COLO668 (cell line): ENCODE data around the gene FAM120B.

Source experiments
- DNase-seq: peaks from one replicate; lab custom pipeline; 2025; ENCODE audit not compliant: unreplicated experiment; lab: John Stamatoyannopoulos, UW

Gene FAM120B

DNA sequence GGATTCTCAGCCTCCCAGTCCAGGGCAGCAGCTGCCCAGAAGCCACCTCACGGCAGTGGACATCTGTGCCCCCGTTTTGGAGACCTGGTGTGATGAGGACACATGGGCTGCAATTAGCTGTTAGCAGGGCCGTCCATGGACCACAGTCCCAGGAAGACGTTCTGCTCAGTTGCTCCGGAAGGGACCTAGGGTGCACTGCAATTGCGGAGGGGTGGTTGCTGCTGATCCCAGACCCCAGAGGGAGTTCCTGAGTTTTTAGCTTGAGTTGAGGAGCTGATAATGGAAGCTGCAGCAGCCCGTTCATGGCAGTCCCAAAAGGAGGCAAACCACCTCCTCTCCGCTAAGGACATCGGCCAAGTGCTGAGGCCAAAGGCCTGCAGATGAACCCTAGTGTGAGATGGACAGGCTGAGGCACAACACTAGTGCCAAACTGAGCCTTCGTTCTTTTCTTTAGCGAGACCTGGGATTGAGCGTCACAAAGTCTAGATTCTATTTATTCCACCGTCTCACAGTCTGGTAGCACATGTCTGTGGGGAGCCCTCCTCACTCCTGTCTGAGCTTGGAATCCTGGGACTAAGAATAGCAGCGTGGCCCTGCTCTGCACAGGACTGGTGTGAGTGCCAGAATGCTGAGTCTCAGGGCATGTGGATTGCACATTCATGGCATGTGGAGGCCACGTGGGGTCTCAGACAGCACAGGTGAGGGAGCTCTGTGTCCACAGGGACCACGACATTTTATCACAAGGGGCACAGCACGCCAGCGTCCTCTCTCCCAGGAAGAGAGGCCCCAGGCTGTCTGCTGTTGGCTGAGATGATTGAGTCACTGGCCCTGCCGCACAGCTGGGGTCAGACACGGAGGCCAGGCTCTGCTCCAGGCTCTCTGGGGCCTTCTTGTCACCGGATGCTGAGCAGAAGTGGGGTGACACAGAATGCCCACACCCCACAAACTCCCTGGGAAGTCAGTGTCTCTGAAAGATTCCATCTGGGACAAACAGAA is 133.1 kb downstream of the FAM120B start:
- no peak for DNase-seq

DNA sequence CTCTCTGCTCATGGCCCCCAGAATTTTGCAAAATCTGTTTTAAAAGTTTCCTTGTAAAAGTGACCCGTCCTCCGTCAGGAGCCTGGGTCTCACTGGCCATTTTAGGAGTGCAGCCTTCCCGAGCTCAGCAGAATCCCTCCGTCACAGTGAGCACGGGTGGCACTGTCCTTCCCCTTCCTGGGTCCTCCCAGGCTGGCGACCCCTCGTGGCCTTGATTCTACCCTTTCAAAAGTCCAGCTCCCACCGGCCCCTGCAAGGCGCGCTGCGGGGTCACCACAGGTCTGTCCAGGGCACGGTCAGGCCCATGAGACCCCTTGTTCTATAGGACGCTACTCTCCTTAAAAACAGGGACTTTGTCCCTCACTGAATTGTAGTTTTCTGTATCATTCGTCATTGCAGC is 133.9 kb downstream of the FAM120B start:
- DNase-seq: no peak

DNA sequence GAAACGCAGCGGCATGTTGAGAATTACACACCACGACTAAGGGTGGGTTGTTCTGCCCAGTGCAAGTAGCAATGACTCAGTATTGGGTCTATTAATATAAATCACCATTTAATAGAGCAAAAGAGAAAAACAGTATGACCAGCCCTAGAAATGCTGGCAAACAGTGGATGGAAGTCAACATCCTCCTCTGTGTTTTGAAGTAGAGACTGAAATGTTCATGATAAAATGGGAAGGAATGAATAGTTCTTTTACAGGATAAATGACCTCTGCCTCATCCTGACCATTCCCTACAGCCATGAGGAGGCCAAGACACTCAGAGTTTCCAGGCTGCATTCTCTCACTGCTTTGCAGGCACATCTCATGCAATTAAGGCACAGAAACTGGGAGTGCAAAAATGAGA is 134.8 kb downstream of the FAM120B start:
- DNase-seq: no peak

DNA sequence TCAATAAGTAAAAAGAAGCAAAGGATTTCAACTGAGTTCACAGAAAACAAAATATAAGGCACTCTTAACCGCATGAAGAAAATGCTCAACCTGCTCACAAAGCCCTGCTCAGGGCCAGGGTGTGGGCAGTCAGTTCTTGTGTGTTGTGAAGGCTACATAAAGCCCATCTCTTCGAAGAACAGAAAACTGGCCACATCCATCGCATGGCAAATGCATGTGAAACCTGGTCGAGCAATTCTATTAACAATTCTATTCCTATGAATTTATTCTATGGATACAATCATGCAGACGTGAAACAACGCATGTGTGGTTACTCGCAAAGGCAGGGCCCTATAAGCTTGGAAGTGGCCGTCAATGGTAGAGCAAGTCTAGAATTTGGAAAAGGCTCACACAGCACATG is 136.0 kb downstream of the FAM120B start:
- no peak for DNase-seq

DNA sequence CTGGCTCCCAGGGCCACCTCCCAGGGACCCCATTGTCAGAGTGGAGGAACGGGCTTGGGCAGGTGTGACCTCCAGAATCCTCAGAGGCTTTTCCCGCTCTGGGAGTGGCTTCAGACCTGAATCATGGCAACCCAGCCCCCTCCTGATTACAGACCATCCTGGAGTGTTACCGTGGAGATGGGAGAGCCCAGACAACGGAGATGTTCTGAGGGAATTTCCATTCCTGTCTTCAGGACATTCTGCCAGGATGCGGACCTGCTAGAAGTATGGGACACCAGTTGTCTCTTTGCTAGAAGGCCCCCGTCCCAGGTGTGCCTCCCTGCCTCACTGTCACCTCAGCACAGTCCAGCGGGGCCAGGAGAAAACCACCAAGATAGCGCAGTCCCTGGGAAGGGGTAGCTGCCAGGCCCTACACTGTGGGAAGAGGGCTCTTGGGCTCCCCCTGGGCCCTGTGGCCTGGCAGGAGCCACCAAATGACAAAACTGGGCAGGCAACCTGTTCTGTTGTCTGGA is 136.6 kb downstream of the FAM120B start:
- peak; percentile 21 for DNase-seq

DNA sequence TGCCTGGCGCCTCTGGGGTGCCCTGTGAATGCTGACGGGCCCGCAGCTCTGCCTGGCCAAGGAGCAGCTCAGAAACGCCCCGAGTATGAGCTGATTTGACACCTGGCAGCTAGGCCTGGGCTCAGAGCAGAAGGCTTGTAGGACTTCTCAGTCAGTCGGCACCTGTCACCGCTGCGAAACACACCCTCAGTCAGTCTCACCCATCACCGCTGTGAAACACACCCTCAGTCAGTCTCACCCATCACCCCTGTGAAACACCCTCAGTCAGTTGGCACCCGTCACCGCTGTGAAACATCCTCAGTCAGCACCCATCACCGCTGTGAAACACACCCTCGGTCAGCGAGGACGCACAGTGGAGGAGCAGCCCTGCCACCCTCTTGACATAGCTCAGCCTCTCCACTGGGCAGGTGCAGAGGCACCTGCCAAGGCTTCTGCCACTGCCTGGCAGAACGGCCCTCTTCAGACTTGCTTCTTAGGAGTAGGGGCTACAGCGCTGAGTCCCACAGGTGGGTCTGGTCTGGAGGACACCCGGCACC is 137.6 kb downstream of the FAM120B start:
- peak; percentile 65 for DNase-seq

DNA sequence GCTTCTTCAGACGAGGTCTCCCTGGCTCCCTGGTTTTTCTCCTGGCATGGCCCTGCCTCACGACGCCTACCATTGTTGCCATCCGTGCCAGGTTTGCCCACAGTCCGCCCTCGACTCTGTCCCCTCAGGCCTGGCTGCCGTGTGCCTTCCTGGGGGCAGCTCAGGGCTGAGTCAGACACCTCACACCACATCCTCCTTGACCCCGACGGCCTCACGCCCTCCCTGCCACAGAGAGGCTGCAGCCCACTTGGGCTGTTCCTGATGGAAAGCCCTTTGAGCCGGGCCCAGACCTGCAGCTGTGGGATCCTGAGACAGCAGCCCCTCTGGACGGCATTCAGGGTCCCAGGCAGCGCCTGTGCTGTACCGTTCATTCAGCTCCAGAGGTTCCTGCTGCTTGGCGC is 138.3 kb downstream of the FAM120B start:
- DNase-seq: no peak

DNA sequence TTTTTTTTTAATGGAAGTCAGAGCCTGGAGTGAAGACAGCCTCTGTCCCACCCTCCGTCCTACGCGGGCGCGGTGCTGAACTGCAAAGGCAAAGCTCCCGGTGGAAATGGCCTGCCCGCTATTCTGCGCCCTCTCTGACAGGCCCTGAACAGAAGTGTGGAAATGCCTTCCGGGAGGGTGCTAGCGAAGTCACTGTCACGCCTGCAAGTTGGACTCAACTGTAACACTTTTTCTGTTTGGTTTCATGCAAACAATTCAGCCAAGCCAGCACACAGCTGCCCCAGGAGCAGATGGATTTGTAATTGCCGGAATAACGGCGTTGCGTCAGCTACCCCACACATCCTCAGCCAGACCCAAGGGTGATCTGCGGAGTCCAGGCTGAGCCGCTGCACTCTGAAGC is 138.9 kb downstream of the FAM120B start:
- DNase-seq: no peak

DNA sequence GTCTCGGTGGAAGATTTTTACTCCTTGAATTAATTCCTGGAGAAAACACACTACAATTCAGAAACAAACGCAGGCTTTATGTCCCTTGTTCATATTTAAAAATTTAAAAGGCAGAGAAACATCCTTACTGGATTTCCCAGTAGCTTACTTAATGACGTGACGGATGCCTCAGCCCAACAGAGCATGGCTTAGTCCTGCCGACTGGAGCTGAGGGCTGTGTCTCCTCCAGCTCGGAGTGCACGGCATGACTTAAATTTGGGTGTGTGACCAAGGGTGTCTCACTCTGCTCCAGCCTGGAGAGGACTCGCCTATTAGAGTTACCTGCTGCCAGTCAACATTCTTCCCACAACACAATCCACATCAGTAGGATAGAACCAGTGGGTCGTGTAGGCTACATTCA is 139.4 kb downstream of the FAM120B start:
- DNase-seq: no peak

DNA sequence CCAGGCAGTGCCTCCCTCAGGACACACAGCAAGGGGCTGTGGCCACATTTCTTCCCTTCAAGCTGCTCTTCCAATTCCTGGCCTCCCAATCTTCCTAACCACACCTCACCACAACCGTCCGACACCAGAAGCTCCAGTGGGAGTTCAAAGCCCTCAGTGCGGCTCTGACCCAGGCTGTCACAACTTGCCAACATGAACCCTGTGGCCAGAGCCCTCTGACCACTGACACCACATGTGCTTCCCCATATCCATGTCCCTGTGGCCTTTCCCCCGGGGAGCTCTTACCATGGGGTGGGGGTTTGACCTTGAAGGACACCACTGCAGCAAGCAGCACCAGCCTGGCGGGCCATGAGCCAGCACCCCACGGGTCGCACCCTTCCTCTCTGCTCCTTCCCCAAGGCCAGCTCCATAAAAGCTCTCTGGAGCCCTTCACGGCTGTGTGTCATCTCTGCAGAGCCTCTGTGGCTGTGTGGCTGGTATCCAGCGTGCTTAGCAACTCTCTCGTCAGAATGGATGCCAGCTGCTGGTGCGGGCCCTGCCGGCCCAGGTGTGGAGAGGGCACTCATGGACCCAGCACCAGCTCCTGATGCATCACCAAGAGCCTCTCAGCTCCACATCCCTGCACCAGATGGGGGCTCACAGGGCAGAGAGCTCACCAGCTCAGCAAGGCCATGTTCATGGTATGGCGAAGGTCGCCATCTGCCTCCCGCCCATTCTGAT is 140.4 kb downstream of the FAM120B start:
- no peak for DNase-seq

DNA sequence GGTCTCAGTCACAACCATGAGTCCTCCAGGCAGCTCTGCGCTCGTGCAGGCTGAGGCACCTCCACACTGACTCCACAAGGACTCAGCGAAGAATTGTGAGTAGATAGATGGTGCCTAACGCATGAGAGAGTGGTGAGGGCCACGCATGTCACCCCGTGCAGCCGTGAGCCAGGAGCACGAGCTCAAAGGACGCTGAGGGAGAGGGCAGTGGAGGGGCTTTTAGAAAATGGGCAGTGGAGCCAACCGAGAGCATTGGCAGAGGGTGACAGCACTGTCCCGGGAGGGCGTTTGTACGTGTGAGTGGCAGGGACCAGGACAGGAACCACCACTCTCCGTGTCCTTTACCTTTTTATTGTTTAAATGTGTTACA is 141.0 kb downstream of the FAM120B start:
- DNase-seq: no peak

DNA sequence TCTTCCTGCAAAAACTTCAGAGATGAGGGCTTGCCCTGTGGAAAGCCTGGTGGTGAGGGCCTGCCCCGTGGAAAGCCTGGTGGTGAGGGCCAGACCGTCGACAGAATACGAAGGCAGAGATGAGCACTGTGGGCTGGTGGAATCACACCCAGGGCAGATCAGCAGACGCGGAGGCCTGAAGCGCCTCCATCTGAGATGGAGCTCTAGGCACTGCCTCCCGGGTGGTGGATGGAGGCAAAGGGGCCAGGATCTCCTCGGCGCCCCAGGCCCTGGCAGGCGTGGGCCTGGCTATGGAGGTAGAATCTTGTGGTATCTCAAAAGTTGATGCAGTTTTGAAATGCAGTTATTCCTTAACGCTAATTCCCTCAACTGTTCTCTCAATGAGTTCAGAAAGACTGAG is 141.8 kb downstream of the FAM120B start:
- DNase-seq: no peak

DNA sequence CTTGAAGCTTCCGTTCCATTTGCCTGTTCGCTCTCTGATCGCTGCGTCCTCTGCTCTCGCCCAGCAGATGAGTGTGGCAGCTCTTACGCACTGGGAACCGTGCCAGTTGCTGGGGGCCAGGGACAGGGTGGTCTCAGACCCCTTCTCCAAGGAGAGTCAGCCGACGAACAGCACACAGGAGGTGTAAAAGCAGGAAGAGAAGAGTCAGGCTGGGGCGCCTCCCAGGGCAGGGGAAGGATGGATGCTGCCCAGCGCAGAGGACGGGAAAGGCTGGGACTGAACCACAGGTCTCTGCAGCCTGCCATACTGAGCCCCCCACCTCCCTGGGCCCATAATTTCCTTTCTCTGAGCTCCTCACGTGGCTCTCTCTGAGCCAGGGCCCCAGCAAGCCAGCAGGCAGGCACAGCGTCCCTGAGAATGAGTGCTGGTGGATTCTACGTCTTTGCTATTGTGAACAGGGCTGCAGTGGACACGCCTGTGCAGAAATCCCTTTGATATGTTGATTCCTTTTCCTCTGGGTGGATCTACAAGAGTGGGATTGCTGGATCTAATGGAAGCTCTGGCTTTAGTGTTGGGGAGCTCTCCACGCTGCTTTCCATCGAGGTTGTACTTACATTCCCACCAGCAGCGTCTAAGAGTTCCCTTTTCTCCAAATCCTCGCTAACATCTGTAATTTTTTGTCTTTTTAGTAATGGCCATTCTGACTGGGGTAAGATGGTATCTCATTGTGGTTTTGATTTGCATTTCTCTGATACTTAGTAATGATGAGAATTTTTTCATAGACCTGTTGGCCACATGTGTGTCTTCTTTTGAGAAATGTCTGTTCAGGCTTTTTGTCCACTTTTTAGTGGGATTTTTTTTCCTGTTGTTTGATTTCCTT is 142.4 kb downstream of the FAM120B start:
- DNase-seq: no peak

DNA sequence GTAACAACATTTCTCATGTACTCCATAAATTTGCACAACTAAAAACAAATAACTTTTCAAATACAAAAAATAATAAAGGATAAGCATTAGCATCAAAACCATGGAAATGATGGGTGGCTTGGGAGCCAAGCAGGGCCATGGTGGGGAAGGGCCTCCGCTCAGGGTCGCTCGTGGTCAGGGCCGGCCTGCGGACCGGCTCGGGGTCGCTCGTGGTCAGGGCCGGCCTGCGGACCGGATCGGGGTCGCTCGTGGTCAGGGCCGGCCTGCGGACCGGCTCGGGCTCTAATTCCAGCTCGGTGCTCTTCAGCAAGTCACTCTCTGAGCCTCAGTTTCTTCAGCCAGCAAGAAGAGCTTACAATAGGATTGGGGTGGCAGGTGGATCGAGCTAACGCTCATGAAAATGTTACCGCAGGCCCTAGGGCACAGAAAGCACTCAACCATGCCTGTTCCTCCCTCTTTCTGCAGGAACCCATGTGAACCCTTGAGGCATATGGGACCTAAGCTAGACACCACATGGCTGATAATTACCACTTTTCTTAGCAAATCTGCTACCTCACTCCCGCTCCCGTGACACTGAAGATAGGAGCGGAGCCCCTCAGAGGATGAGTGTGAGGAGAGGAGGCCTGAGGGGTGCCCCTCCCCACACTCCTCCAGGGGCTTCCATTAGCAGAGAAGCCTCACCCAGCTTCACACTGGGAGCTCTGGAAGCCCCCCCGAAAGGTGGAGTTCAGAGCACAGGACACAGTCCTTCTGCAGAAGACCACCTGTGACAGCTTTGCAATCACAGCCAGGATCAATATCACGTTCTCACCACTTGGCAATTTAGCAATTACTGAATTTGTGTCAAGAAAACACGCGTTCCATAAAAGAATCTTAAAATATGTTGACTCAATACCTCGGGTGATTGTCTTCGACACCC is 143.5 kb downstream of the FAM120B start:
- no peak for DNase-seq

DNA sequence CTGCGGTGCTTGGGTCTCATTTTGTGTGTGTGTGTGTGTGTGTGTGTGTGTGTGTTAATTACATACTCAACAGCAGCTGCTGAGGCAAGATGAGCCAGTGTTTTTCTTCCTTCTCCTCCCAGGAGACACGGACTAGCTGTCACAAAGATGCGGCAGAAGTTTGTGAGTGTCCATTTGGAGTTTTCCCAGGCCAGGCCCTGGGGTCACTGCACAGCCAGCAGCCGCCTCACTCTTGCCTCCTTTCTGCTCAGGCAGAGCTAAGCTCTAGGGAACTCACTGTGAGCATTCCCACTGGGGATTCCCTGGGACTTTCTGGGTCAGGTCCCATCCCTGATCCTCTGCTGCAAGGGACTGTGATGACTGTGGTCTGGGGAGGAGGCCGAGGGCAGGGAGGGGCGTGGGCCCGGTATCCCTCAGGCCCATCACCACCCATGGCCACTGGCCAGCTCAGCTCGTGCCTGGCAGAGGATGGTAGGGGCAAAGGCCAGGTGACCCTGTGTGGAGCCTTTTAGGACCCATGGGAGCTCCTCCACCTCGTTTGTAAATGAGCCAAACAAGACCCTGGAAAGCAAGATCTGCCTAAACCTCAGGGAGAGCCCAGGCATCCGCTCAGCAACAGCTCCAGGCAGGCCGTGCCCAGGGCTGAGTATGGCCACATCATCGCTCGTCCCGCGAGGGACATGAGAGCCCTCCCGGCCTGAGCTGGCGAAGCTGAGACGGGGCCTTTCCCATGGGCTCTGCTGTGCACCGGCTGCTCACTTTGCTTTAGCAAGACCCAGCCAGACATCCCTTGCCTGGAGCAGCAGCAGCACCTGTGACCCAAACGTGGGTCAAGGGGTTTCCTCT is 144.6 kb downstream of the FAM120B start:
- no peak for DNase-seq

DNA sequence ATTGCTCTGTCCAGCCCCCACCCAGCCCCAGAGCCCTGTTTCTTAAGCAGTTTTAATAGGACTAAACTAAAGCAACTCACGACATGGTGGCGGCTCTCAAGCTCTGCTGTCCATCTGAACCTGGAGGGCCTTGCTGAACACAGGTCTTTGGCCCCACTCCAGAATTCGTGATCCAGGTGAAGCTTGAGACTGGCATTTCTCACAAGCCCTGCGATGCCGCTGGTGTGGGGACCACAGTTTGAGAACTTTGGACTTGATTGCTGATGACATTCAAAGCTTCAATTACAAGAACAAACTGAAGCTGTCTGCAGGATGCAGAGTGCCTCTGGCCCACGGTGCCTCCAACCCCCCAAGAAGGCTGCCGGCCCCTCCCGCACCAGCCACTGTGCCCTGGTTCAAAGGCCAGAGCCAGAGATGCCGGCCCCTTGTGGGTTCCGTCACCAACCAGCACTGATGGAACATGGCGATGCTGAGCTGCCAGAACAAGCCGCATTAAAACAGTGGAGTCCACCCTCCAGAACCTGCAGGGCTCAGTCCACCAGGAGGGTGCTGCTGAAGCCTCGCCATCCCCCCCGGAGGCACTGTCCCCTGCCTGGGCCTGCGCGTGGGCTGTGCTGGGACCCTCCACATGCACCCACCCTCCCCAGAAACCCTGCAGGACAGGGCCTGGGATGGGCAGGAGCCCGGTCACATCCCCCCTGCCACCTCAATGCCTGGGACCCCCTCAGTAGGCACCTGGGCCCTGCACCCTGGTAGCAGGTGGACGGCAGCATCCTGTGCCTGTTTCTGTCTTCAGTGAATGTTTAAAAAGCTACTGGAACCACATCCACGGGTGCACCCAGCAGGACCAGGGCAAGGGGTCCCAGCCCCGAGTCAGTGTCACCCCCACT is 145.4 kb downstream of the FAM120B start:
- no peak for DNase-seq

DNA sequence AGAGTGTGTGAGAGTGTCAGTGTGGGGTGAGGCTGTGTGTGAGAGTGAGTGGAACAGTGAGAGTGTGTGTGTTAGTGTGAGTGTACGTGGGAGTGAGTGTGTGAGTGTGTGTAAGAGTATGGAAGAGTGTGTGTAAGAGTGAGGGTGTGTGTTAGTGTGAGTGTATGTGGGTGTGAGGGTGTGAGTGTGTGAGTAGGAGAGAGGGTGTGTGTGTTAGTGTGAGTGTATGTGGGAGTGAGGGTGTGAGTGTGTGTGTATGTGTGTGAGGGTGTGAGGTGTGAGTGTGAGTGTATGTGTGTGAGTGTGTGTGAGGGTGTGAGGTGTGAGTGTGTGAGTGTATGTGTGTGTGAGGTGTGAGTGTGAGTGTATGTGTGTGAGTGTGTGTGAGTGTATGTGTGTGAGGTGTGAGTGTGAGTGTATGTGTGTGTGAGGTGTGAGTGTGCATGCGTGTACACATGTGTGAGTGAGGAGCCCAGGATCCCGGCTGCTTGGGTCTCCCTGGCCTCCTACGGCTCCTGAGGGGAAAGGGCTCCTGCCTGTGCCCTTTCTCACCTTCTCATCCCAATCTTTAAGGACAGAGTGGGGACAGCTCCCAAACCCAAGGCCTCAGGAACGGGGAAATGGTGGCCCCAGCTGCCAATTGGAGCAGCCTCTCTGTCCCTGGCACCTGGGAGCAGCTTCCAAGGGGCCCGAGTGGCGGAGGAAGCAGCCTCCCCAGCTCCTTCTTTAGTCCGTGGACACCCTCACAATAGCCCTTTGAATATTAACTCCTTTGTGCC is 146.4 kb downstream of the FAM120B start:
- DNase-seq: no peak
